HFF-Myc (cell line): ENCODE data around the gene MRAS.

ENCODE experiments used
- DNase-seq: peaks from one replicate; pipeline ENCODE4 v3.0.0-alpha.2; 2011; ENCODE audit warnings: low read depth; ENCODE audit errors: extremely low read depth
- H3K4me3 ChIP-seq: replicated peaks from 2 replicates; pipeline ENCODE4 v1.5.1; 2011; ENCODE audit warnings: low read depth, mild to moderate bottlenecking, control low read depth, low read length
- TF ChIP-seq, protein P1 (sequence below): IDR thresholded peaks from 2 replicates; pipeline ENCODE4 v1.5.1; 2012; ENCODE audit warnings: mild to moderate bottlenecking, low read depth, low read length, control low read depth; ENCODE audit errors: missing control alignments

The MRAS gene

GRCh38 chr3:138441742-138442141 is 93.4 kb downstream of the MRAS start:
- no peak for DNase-seq
- H3K4me3 ChIP-seq, result no peak overlapping the region
- TF ChIP-seq, protein P1, sequence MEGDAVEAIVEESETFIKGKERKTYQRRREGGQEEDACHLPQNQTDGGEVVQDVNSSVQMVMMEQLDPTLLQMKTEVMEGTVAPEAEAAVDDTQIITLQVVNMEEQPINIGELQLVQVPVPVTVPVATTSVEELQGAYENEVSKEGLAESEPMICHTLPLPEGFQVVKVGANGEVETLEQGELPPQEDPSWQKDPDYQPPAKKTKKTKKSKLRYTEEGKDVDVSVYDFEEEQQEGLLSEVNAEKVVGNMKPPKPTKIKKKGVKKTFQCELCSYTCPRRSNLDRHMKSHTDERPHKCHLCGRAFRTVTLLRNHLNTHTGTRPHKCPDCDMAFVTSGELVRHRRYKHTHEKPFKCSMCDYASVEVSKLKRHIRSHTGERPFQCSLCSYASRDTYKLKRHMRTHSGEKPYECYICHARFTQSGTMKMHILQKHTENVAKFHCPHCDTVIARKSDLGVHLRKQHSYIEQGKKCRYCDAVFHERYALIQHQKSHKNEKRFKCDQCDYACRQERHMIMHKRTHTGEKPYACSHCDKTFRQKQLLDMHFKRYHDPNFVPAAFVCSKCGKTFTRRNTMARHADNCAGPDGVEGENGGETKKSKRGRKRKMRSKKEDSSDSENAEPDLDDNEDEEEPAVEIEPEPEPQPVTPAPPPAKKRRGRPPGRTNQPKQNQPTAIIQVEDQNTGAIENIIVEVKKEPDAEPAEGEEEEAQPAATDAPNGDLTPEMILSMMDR, result no peak

- no peak overlapping the region for H3K4me3 ChIP-seq
These were observed 94.1 kb downstream of the MRAS start for GRCh38 chr3:138442433-138442832.

GRCh38 chr3:138443091-138443490 is 94.7 kb downstream of the MRAS start:
- H3K4me3 ChIP-seq, result no peak overlapping the region
- DNase-seq, result no peak
- TF ChIP-seq, protein P1, result no peak

More at GRCh38 chr3:138442433-138442832, 94.1 kb downstream of the MRAS start:
- TF ChIP-seq, protein P1, result no peak
- no peak for DNase-seq

DNA sequence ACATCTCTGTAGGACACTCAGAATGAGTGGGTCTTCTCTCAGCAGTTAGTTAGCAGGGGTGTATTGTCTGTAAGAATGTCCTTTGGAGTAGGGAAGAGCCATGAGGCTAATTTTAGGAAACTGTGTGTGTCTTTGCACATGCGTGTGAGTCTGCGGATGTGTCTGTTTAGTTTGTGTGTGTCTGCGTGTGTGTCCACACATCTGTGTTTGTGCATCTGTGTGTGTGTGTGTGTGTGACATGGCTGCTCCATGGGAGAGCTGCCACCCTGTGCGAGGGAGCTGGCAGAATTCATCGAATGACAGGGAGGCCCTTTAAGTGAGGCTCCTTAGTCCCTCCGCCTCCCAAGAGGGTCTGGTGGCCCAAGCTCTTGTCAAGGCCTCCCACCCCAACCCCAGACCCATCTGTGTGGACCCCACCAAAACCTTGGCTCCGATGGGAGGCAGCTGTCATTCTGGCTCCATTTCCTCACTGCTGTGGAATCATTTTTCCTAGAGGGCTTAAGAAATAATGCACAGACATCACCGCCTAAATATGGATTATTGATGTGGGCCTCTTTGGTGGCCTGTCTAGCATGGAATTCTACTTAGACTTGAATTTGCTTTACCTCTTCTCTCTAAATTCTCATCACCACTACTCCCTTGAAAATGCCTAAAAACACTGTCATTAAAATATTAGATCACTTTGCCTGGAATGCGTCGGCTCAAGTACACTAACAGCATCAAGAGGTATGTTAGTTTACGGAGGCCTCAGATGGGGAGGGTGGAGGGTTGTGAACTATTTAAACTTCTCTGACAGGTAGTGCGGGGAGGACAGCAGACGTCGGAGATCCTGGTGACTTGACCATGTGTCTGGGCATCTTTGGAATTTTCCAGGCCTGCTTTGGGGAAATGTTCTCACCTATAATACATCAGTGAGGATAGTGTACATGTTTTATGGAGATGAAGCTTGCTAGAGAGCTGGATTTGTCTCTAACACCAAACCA is 95.4 kb downstream of the MRAS start:
- TF ChIP-seq, protein P1, result no peak
- no peak overlapping the region for H3K4me3 ChIP-seq
- no peak for DNase-seq

DNA sequence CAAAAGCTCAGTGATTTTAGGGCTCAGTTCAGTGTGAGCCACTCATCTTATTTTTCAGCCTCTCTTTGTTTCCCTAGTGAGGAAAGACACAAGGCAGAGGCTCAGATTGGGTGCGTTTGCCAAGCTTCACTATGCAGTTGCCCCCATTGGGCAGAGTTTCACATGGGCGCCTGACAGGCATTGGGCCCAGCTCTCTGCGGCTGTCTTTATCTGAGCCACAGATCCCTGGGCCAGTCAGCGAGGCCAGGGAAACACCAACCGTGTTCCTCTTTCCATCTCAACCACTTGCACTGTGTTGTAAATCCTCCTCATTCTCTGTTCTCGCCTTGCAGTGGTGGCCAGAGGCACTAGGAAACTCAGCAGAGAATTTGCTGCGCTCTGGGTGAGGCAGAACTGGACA is 96.9 kb downstream of the MRAS start:
- no peak for DNase-seq
- H3K4me3 ChIP-seq, result no peak overlapping the region
- TF ChIP-seq, protein P1, result no peak

DNA sequence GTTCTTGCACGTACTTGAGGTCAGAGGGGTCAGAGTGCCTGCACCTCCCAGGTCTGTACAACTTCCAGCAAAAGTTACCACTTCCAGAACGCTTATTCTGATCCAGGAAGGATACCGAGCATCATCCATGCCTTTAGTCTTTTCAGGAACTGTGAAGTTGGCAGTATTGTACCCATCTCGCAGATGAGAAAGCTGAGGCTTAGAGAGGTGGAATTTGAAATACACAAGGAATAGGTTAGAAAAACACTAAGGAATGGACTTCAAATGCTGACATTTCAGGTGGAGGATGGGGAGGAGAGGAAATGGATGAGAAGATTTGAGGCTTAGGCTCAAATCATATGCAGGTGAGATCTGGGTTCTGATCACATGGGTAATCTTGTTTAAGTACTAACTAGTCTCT is 97.3 kb downstream of the MRAS start:
- TF ChIP-seq, protein P1, result no peak
- no peak overlapping the region for H3K4me3 ChIP-seq
- DNase-seq, result no peak
